Fibroblast of skin of right quadriceps (primary cell): ENCODE measurements around the gene GH1.
"Not testable (repeated sequence)": the region's sequence is repeated elsewhere in the genome, so short reads cannot be mapped to it uniquely, and the experiment has no call there.

Source experiments
- DNase-seq: peaks from one replicate; pipeline ENCODE4 v3.0.0-alpha.2; 2013

Gene GH1

DNA sequence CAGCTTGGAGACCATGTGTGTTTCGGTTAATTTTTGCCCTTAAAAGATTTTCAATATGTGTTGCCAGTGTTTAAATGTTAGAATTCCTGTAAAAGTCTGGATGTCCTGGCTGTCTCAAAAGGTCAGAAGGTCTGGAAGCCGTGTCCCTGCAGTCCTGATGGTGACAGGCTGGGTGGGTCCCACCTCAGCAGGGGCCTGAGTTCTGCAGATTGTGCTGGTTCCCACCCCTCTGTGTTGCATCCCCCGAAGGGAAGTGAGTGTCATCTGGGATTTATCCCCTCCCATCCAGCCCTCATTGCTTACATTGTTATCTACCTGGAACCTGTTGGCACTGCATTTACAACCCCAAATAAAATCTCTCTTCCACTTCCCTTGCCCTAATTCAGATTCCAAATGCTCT, 24.6 kb downstream of the GH1 start:
- DNase-seq = not testable (repeated sequence)

DNA sequence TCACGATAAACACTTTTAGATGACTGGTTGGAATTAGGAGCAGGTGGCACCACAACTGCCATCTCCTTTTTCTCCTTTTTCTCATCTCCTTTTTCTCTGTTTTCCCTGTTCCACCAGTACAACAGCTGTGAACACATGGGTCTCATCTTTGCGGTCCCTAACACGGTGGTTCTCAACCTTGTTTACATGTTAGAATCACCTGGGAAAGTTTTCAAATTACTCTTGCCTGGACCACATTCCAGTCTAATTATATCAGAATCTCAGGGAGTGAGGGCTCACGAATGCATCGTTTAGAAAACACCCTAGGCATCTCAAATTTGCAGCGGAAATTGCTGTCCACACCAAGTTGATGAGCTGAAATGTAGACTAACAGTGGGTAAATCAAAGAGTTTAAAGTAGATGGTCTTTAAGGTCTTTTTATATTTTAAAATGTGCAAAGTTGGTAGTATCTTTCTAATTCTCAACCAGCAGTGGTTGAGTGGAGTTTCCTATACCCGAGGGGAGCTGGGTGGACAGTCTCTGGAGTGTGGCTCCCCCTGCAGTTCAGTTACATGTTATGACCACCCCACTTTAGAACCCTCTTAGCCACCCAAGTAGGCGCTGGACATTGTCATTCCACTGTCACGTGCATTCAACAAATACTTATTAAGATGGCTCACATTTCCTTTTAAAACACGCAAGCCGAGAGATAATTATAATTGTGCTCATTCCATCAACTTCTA, 26.2 kb downstream of the GH1 start:
- not testable (repeated sequence) for DNase-seq

DNA sequence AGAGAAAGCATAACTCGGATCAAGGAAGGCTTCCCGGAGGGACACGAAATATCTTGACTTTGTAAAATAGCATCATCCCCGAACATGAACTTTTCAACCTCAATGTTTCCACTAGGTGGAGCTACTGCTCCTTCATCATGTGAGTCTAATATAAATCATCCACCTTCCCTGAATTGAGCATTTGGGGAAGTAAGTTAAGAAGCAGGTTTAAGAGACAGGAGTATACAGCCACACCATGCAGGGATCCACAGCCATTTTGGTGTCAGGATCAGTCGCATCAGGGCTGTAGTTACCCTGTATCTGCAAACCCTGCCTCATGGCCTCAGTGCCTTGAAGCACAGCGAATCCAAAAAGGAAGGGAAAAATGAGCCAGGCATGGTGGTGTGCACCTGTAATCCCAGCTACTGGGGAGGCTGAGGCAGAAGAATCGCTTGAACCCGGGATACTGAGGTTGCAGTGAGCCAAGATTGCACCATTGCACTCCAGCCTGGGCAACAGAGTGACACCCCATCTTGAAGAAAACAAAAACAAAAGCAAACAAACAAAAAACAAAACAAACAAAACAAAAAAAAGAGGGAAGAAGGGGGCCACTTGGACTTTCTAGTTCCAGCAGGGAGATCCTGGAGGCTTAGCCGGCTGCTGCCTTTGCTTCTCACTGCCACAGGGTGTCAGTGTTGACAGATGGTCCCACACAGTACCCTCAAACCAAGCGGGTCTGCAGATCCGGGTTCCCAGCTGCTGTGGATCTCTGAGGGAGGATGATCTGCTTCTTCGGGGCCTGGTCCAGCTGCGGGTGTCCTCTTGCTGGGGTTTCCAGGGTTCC, 29.4 kb downstream of the GH1 start:
- peak; percentile 27 for DNase-seq

DNA sequence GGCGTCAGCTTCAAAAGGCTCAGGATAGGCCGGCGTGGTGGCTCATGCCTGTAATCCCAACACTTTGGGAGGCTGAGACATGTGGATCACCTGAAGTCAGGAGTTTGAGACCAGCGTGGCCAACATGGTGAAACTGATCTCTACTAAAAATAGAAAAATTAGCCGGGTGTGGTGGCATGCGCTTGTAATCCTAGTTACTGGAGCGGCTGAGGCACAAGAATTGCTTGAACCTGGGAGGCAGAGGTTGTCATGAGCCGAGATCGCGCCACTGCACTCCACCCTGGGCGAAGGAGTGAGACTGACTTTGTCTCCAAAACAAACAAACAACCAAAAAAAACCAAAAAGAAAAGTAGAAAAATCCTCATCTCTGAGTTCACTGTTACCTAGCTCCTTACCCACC, 33.5 kb downstream of the GH1 start:
- DNase-seq = not testable (repeated sequence)

DNA sequence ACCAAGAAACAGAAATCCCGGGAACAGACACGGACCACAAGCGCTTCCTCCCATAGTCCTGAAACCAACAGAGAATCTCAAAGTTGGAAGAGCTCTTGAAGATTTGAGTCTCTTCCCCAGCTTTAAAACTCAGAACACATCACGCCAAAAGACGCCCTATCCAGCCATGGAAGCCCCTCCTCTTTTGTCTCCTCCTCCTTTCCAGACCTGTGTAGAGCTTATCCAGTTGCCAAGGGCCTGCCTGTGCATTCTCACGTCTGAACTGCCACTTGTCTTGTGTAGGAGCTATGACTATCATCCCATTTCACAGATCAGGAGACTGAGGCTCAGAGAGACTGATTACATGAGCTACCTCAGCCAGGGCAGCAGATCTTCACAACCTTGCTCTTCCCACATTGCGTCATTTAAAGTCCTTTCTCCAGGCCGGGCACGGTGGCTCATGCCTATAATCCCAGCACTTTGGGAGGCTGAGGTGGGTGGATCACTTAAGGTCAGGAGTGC, 36.0 kb downstream of the GH1 start:
- not testable (repeated sequence) for DNase-seq

DNA sequence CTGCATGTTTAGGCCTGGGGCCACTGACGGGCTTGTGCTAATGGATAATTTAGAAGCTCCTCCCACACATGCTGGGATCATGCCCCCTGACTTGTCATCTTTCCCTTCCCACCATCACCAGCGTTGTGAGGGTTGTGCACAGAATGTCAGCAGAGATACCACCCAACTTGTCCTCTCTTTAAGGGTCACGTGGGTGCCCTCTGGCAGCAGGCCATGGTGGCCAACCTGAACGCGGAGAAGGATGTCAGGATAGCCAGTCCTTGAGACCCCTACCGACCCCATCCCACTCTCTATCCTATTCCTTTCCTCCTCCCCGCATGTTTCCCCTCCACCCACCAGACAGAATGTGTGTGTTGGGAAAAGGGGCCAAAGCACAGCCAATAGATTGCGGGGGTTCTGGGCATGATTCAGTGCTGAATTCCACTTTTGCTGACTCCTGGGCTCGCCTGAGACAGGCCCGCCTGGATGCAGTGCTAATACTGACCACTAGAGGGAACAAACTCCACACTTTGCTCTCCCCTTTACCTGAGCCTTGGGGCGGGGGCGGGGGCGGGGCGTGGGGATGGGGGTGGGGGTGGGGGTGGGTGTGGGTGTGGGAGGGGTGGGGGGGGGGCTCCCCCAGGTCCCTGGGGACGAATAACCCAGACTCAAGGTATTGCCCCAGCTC, 36.6 kb downstream of the GH1 start, which contains the start of gene GH2:
GH2 (minus strand) TSS at position 10 of the 667 bp plus-strand sequence. CDS start 143 bp downstream, outside the sequence.
- DNase-seq = peak; percentile 46

DNA sequence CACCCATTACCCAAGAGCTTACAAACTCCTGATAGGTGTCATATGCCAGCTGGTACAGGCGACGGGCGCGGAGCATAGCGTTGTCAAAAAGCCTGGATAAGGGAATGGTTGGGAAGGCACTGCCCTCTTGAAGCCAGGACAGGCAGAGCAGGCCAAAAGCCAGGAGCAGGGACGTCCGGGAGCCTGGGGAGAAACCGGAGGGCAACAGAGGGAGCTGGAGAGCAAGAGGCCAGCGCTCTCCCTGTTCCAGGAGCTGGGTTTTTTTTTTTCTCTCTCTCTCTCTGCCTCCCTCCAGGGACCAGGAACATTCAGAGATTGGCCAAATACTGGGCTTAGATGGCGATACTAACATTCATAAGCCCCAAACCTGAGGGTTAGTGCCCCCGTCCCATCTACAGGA, 37.3 kb downstream of the GH1 start:
- DNase-seq = not testable (repeated sequence)

DNA sequence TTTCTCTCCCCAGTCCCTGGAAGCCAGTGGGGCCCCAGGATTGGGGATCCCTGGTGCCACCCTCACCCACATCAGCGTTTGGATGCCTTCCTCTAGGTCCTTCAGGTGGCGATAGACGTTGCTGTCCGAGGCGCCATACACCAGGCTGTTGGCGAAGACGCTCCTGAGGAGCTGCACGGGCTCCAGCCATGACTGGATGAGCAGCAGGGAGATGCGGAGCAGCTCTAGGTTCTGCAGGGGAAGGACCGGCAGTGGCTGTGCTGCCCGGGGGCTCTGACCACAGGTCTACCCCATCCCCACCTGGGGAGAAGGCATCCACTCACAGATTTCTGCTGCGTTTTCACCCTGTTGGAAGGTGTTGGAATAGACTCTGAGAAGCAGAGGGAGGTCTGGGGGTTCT, 37.9 kb downstream of the GH1 start:
- DNase-seq = no peak

DNA sequence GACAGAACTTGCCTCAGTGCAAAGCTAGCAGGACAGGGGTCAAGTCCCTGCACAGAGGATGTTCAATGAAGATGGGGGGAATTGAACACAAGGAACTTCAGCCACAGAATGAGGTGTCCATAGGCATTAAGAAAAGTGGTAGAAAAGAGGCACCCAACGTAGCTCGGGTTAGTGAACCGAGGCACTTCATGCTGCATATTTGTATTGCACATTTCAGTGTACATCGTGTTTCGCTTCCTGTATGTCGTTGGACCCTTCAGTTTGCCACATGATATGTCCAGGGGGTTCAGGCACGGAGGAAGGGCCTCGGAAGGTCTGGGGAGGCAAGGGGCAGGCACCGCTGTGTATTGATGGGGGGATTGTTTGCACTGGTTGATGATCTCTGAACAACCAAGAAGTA, 40.2 kb downstream of the GH1 start:
- not testable (repeated sequence) for DNase-seq

DNA sequence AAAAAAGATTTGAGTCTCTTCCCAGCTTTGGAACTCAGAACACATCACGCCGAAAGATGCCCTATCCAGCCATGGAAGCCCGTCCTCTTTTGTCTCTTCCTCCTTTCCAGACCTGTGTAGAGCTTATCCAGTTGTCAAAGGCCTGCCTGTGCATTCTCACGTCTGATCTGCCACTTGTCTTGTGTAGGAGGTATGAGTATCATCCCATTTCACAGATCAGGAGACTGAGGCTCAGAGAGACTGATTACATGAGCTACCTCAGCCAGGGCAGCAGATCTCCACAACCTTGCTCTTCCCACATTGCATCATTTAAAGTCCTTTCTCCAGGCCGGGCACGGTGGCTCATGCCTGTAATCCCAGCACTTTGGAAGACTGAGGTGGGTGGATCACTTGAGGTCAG, 43.9 kb downstream of the GH1 start:
- DNase-seq = not testable (repeated sequence)

DNA sequence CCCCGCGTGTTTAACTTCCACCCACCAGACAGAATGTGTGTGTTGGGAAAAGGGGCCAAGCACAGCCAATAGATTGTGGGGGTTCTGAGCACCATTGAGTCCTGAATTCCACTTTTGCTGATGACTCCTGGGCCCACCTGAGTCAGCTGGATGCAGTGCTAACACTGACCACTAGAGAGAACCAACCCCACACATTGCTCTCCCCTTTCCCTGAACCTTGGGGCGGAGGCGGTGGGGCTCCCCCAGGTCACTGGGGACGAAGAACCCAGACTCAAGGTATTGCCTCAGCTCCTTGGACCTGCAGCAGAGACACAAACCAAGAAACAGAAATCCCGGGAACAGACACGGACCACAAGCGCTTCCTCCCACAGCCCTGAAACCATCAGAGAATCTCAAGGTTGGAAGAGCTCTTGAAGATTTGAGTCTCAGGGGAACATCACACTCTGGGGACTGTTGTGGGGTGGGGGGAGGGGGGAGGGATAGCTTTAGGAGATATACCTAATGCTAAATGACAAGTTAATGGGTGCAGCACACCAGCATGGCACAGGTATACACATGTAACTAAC, 44.5 kb downstream of the GH1 start:
- DNase-seq = not testable (repeated sequence)

DNA sequence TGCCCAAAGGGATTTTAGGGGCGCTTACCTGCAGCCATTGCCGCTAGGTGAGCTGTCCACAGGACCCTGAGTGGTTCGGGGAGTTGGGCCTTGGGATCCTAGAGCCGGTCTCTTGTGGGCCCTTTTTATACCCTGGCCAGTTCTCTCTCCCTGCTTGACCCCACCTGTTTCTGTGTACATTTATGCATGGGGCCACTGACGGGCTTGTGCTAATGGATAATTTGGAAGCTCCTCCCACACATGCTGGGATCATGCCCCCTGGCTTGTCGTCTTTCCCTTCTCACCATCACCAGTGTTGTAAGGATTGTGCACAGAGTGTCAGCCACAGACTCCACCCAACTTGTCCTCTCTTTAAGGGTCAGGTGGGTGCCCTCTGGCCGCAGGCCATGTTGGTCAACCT, 45.1 kb downstream of the GH1 start, which contains the start of gene CSH2:
CSH2 (minus strand) TSS at position 101 of the 400 bp plus-strand sequence; CDS start at position 38, 63 bp downstream.
- DNase-seq = not testable (repeated sequence)

DNA sequence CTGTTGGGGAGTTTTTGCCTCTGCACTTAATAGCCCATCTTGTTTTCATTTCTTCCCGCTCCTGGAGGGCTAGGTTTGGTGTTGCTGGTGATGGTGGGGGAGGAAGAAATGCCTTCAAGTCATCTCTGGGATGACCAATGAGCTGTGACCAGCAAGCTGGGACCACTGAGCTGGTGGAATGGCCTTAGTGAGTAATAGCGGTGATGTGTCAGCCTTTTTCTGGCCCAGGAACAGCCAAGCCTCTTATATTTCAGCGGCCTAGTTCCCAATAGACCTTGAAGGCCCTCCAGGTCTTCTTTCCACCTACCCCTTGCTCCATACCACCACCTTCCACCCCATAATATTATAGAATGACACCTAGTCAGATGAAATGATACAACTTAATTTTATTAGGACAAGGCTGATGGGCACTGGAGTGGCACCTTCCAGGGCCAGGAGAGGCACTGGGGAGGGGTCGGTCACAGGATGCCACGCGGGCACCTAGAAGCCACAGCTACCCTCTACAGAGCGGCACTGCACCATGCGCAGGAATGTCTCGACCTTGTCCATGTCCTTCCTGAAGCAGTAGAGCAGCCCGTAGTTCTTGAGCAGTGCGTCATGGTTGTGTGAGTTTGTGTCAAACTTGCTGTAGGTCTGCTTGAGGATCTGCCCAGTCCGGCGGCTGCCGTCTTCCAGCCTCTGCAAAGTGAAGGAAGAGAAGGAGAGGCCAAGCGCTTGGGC, 46.8 kb downstream of the GH1 start:
- not testable (repeated sequence) for DNase-seq

DNA sequence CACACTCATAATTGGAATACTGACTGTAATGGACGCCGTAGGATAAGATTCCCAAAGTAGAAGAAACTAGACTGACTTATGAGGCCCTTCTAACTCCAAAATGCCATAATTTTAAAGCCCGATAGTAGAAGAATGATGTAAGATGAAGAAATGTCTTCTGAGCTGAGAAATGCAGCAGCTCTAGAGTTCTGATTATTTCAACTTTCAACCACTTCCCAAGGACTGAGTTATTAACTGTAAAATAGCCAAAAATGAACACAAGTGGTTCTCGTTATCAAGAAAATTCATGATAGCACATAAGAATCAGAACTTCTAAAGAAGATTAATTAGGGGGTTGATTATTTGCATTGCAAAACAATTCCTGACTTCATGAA, 48.4 kb downstream of the GH1 start:
- DNase-seq = peak; percentile 31

DNA sequence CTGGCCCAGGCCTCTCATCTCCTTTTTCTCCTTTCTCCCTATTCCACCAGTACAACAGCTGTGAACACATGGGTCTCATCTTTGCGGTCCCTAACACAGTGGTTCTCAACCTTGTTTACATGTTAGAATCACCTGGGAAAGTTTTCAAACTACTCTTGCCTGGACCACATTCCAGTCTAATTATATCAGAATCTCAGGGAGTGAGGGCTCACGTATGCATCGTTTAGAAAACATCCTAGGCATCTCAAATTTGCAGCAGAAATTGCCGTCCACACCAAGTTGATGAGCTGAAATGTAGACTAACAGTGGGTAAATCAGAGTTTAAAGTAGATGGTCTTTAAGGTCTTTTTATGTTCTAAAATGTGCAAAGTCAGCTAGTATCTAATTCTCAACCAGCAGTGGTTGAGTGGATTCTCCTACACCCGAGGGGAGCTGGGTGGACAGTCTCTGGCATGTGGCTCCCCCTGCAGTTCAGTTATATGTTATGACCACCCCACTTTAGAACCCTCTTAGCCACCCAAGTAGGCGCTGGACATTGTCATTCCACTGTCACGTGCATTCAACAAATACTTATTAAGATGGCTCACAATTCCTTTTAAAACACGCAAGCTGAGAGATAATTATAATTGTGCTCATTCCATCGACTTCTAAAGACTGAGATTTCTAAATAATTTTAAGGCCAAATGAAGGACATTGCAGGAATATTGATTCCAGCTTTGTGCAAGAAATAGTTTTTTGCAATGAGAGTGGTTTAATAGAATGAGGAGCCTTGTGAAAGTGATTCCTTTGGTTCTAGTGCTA, 48.9 kb downstream of the GH1 start:
- DNase-seq = peak; percentile 68
